Upper lobe of left lung (tissue), 4 donors: ENCODE measurements around the gene ANKLE2.

Experiments used
- CTCF ChIP-seq, 6 experiments: fragments of 450-650 bp in 4 of 6; fragments of 200-600 bp in 2 of 6; sonication (generic) in 2 of 6; IDR thresholded peaks; one replicate each; pipeline ENCODE4 v1.5.1; 2016 to 2019; ENCODE audit warnings: antibody characterized with exemption in 6 of 6
- POLR2A ChIP-seq, 4 donors: fragments of 450-650 bp; IDR thresholded peaks; one replicate each; pipeline ENCODE4 v1.5.1; 2016 to 2017; ENCODE audit warnings: antibody characterized with exemption in 4 of 4, mild to moderate bottlenecking in 2 of 4
- POLR2AphosphoS5 ChIP-seq, 2 donors: sonication (generic); formaldehyde crosslinking; IDR thresholded peaks; one replicate each; pipeline ENCODE4 v1.5.1; 2017; ENCODE audit warnings: antibody characterized with exemption in 2 of 2

GRCh38 chr12:132795847-132796246 lies 34.2 kb upstream of the ANKLE2 start:
- TF ChIP-seq CTCF (IDR thresholded peaks at IDR 0.05): no peak
- no peak for TF ChIP-seq POLR2A (IDR thresholded peaks at IDR 0.05)
- no peak for TF ChIP-seq POLR2AphosphoS5 (IDR thresholded peaks at IDR 0.05)
